ENCODE measurements around the gene MBOAT1. TPM values are rescaled to one million over a fixed set of nuclear protein-coding genes. Genes with fewer than 3 reads are reported as not detected.

MBOAT1 gene
- total RNA-seq, 1 donor from 2014 or later = 0.72 TPM

Other genes starting within 250 kb of the MBOAT1 start
- 3.1 TPM for gene E2F3, start 189.4 kb upstream of the MBOAT1 start, total RNA-seq (ENCODE audit: insufficient read depth, low replicate concordance)

All from umbilical cord (tissue), 1 donor.